H1 (cell line): ENCODE results near the gene XPOT. TPM values are rescaled to one million over a fixed set of nuclear protein-coding genes. Genes with fewer than 3 reads are reported as not detected.

Experiments used
- CTCF ChIA-PET: fragments of 300-600 bp; sonication (Branson Sonifier 250); formaldehyde crosslinking; loops from one replicate; lab custom pipeline; 2021; ENCODE audit not compliant: partially characterized antibody; lab: Charles Lee
- POLR2A ChIA-PET: fragments of 300-600 bp; sonication (Branson Sonifier 250); formaldehyde crosslinking; loops from one replicate; lab custom pipeline; 2021; ENCODE audit warnings: inconsistent platforms; ENCODE audit not compliant: partially characterized antibody; lab: Charles Lee
- DNase-seq, 2 experiments: peaks; one replicate each; pipeline versions ENCODE4 v3.0.0 to v3.0.0-alpha.2; 2010 to 2022; ENCODE audit warnings: low spot score in 2 of 2, low read depth in 1 of 2, mixed read lengths in 1 of 2
- FAIRE-seq: peaks from 2 replicates; lab custom pipeline; 2011; peaks lifted over from hg19 to GRCh38; lab: Jason Lieb, UNC
- H2AFZ ChIP-seq: 2 replicates; pipeline ENCODE4 v1.8.1; 2012; ENCODE audit warnings: low read length, inconsistent platforms
- H2AK5ac ChIP-seq: 2 replicates; pipeline ENCODE4 v1.6.1; 2013; ENCODE audit warnings: low read depth, low read length
- H2BK120ac ChIP-seq: replicated peaks from 2 replicates; pipeline ENCODE3; 2013; ENCODE audit warnings: low read depth, low read length, inconsistent platforms
- H2BK12ac ChIP-seq: 2 replicates; pipeline ENCODE4 v1.6.1; 2013; ENCODE audit warnings: low read depth, low read length
- H2BK15ac ChIP-seq: 2 replicates; pipeline ENCODE4 v1.6.1; 2013; ENCODE audit warnings: low read length
- H2BK20ac ChIP-seq: 2 replicates; pipeline ENCODE4 v1.6.1; 2013; ENCODE audit warnings: low read length
- H2BK5ac ChIP-seq: 2 replicates; pipeline ENCODE4 v1.6.1; 2013; ENCODE audit warnings: low read depth, low read length
- H3K14ac ChIP-seq: 2 replicates; pipeline ENCODE4 v1.6.1; 2013; ENCODE audit warnings: inconsistent platforms; ENCODE audit not compliant: insufficient read length
- H3K18ac ChIP-seq: 2 replicates; pipeline ENCODE4 v1.6.1; 2013; ENCODE audit warnings: low read length; ENCODE audit errors: extremely low read depth
- H3K23ac ChIP-seq: 2 replicates; pipeline ENCODE4 v1.6.1; 2013; ENCODE audit warnings: inconsistent platforms; ENCODE audit not compliant: insufficient read length
- H3K23me2 ChIP-seq: 2 replicates; pipeline ENCODE4 v1.6.1; 2013; ENCODE audit warnings: low read depth, low read length
- H3K27ac ChIP-seq: 2 replicates; pipeline ENCODE4 v1.6.1; 2011; ENCODE audit warnings: low read depth, low read length, inconsistent platforms
- H3K27me3 ChIP-seq, 4 experiments: replicated peaks in 1 of 4; 1 replicate in 1 of 4; 2 replicates in 3 of 4; pipeline versions ENCODE4 v1.6.1 to v1.8.1; 2011 to 2013; ENCODE audit warnings: low read length in 3 of 4, mild to moderate bottlenecking in 3 of 4, inconsistent platforms in 2 of 4, mixed read lengths in 2 of 4, moderate library complexity in 1 of 4; ENCODE audit not compliant: control insufficient read depth in 3 of 4, insufficient read depth in 3 of 4; ENCODE audit errors: extremely low read depth in 1 of 4
- H3K36me3 ChIP-seq, 4 experiments: 2 replicates each; pipeline versions ENCODE4 v1.6.1 to v1.8.1; 2011 to 2013; ENCODE audit warnings: mild to moderate bottlenecking in 4 of 4, low read length in 3 of 4, moderate library complexity in 2 of 4, control low read depth in 1 of 4, inconsistent platforms in 1 of 4; ENCODE audit not compliant: insufficient read depth in 4 of 4, control insufficient read depth in 2 of 4
- H3K4ac ChIP-seq: replicated peaks from 2 replicates; pipeline ENCODE3; 2013; ENCODE audit warnings: low read length, low read depth, mixed read lengths, inconsistent platforms; ENCODE audit not compliant: insufficient read length
- H3K4me1 ChIP-seq, 4 experiments: replicated peaks in 1 of 4; 1 replicate in 1 of 4; 2 replicates in 3 of 4; pipeline versions ENCODE4 v1.6.1 to v1.8.1; 2011 to 2013; ENCODE audit warnings: low read length in 3 of 4, inconsistent platforms in 2 of 4, mixed read lengths in 1 of 4; ENCODE audit not compliant: insufficient read depth in 4 of 4, control insufficient read depth in 3 of 4
- H3K4me2 ChIP-seq, 2 experiments: 2 replicates each; pipeline versions ENCODE4 v1.6.1 to v1.8.1; 2011 to 2013; ENCODE audit warnings: low read depth in 2 of 2, low read length in 2 of 2, control low read depth in 1 of 2, inconsistent platforms in 1 of 2, mild to moderate bottlenecking in 1 of 2; ENCODE audit not compliant: insufficient read depth in 1 of 2
- H3K4me3 ChIP-seq, 4 experiments: fragments of 200-600, 300-600 bp in 1 of 4; sonication (generic), shearing (Covaris generic), sonication (Bioruptor Twin) in 1 of 4; 2 replicates each; pipeline versions ENCODE4 v1.5.1 to v1.8.1; 2011 to 2016; ENCODE audit warnings: low read length in 4 of 4, low read depth in 3 of 4, control low read depth in 2 of 4, inconsistent platforms in 2 of 4, mild to moderate bottlenecking in 2 of 4, mixed read lengths in 1 of 4, moderate library complexity in 1 of 4; ENCODE audit not compliant: insufficient read depth in 2 of 4; ENCODE audit errors: extremely low read depth in 1 of 4
- H3K56ac ChIP-seq: replicated peaks from 2 replicates; pipeline ENCODE3; 2013; ENCODE audit warnings: low read depth, mild to moderate bottlenecking, mixed read lengths, low read length, inconsistent platforms; ENCODE audit not compliant: insufficient read length
- H3K79me1 ChIP-seq: 2 replicates; pipeline ENCODE4 v1.6.1; 2013; ENCODE audit warnings: low read depth, low read length, control low read depth
- H3K79me2 ChIP-seq, 2 experiments: 2 replicates each; pipeline versions ENCODE4 v1.6.1 to v1.8.1; 2012 to 2013; ENCODE audit warnings: low read length in 2 of 2, mild to moderate bottlenecking in 2 of 2, inconsistent platforms in 1 of 2; ENCODE audit not compliant: insufficient read depth in 2 of 2, control insufficient read depth in 1 of 2
- H3K9ac ChIP-seq, 4 experiments: replicated peaks in 1 of 4; 1 replicate in 1 of 4; 2 replicates in 3 of 4; pipeline versions ENCODE4 v1.6.1 to v1.8.1; 2011 to 2013; ENCODE audit warnings: low read depth in 3 of 4, low read length in 3 of 4, control low read depth in 2 of 4, mild to moderate bottlenecking in 2 of 4, moderate library complexity in 2 of 4, inconsistent platforms in 1 of 4; ENCODE audit errors: extremely low read depth in 1 of 4
- H3K9me3 ChIP-seq, 2 experiments: 2 replicates each; pipeline versions ENCODE4 v1.6.1 to v1.8.1; 2012 to 2013; ENCODE audit warnings: mild to moderate bottlenecking in 2 of 2, moderate library complexity in 2 of 2, control low read depth in 1 of 2, inconsistent platforms in 1 of 2, low read depth in 1 of 2, low read length in 1 of 2, mixed read lengths in 1 of 2; ENCODE audit not compliant: insufficient read depth in 2 of 2
- H4K20me1 ChIP-seq, 2 experiments: replicated peaks in 1 of 2; 2 replicates each; pipeline versions ENCODE3 to v1.8.1; 2011 to 2013; ENCODE audit warnings: inconsistent platforms in 2 of 2, low read length in 2 of 2, mild to moderate bottlenecking in 1 of 2; ENCODE audit not compliant: insufficient read depth in 2 of 2, control insufficient read depth in 1 of 2
- H4K5ac ChIP-seq: 2 replicates; pipeline ENCODE4 v1.6.1; 2013; ENCODE audit warnings: low read length, low read depth, mixed read lengths, inconsistent platforms; ENCODE audit not compliant: insufficient read length
- H4K8ac ChIP-seq: 2 replicates; pipeline ENCODE4 v1.8.0; 2013; ENCODE audit warnings: mild to moderate bottlenecking, moderate library complexity, low read length, inconsistent platforms; ENCODE audit not compliant: insufficient read depth; ENCODE audit errors: extremely low read depth
- H4K91ac ChIP-seq: replicated peaks from 2 replicates; pipeline ENCODE3; 2013; ENCODE audit warnings: low read length, mixed read lengths, inconsistent platforms; ENCODE audit not compliant: insufficient read length
- CHD1 ChIP-seq: IDR thresholded peaks from 2 replicates; pipeline ENCODE4 v1.6.1; 2012; ENCODE audit warnings: low read depth, low read length, improper control_type of control experiment
- CTBP2 ChIP-seq: IDR thresholded peaks from 2 replicates; pipeline ENCODE4 v1.7.0; 2011; ENCODE audit warnings: borderline replicate concordance, mild to moderate bottlenecking, moderate library complexity, mixed read lengths, low read length; ENCODE audit not compliant: insufficient read depth, insufficient read length
- E2F6 ChIP-seq: IDR thresholded peaks from 2 replicates; pipeline ENCODE4 v1.6.1; 2012; ENCODE audit warnings: inconsistent platforms
- SRF ChIP-seq: IDR thresholded peaks from 2 replicates; pipeline ENCODE4 v1.6.1; 2011; ENCODE audit warnings: mild to moderate bottlenecking, low read depth, low read length, moderate library complexity
- TAF1 ChIP-seq: IDR thresholded peaks from 2 replicates; pipeline ENCODE4 v1.6.1; 2011; ENCODE audit warnings: mild to moderate bottlenecking, low read depth, low read length
- WGBS, 2 experiments: shearing (Covaris generic) in 1 of 2; methylation state at CpG; one replicate each; pipeline versions ENCODE4 v1.1.6 to v1.1.7; 2013 to 2015; ENCODE audit warnings: low lambda C conversion rate in 2 of 2, mixed read lengths in 2 of 2, inconsistent platforms in 1 of 2, low coverage in 1 of 2, missing lambda C conversion rate in 1 of 2; ENCODE audit not compliant: insufficient replicate concordance in 2 of 2, insufficient coverage in 1 of 2, insufficient read length in 1 of 2; ENCODE audit errors: extremely low coverage in 1 of 2, missing lambda C conversion rate in 1 of 2; 5-methylcytosine and 5-hydroxymethylcytosine counted together
- polyA plus RNA-seq, 7 experiments: library from polyadenylated mRNA; depleted of rRNA in 3 of 7; stranded (reverse) in 5 of 7; unstranded in 2 of 7; fragments of >200 nt in 5 of 7; fragments of 200-250 nt in 2 of 7; gene quantifications; 1 replicate in 5 of 7; 2 replicates in 1 of 7; 4 replicates in 1 of 7; pipeline versions ENCODE4 v1.2.1 to v1.2.3, GENCODE V29; 2011 to 2013; ENCODE audit warnings: missing spikeins in 2 of 7, mixed read lengths in 2 of 7
- total RNA-seq: library from RNA; stranded (reverse); fragmentation: NEBNext Ultra II Directional; extraction: Animal tissue kit (Norgen Biotek cat#: 25700); gene quantifications from 2 replicates; pipeline ENCODE4 v1.2.1, GENCODE V29; 2021

Gene XPOT
- total and polyA plus RNA-seq, 2 of the 8 experiments (the other 6 are each of a cell fraction or from before 2014, with no cell fraction given), result 38.8 to 176 TPM

DNA sequence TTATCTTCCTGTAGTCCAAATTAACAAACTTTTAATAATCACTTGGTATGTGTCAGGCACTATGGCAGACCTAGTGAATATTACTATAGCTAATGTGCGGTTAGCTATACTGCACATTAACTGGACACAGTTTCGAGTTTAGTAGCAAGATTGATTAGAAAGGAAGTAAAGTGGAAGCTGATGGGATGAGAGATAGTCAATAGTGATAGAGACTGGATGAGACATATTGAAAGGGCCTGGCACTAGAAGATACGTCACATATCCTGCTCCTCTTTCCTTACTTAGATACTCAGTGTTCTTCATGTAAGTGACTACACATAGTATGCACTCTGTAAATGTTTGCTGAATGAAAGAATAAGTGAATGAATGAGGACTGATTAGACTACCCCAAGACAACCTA, 53.3 kb downstream of the XPOT start:
- Histone ChIP-seq H3K9me3 (no peaks in the 10 kb centered on the region), H3K36me3 (peaks cover 2 to 34% (median 11%) of the 10 kb centered on the region in 4 experiments; a peak in 7 of 8 replicates), H2BK5ac (no peak overlapping the region), H3K4me3 (no peak overlapping the region), H4K5ac (no peak overlapping the region), H3K23ac (no peak overlapping the region)
- no peak for DNase-seq
- no peak for TF ChIP-seq SRF
- no peak for TF ChIP-seq E2F6
- TF ChIP-seq TAF1, result no peak
- no peak for TF ChIP-seq CHD1
- TF ChIP-seq CTBP2, result no peak
- TF ChIP-seq, all 59 proteins: peak for 0
- Histone ChIP-seq H3K4me1 (0 out of 7 replicates have a peak, but pooled peaks cover 0 to 9% (median 0%) of the 10 kb centered on the region in 4 experiments), H2BK15ac (no peak overlapping the region), H3K27ac (no peak overlapping the region), H3K18ac (no peak overlapping the region), H2BK120ac (no peak overlapping the region), H4K20me1 (peaks cover 0 to 7% of the 10 kb centered on the region in 2 experiments), H2AFZ (no peak overlapping the region), H3K56ac (no peak overlapping the region), H4K8ac (no peak overlapping the region), H3K27me3 (no peaks in the 10 kb centered on the region), H2AK5ac (no peak overlapping the region), H2BK12ac (no peak overlapping the region), H3K79me1 (peaks cover 2% of the 10 kb centered on the region; the same call in 1 of the 2 replicates), H3K14ac (no peak overlapping the region), H3K4me2 (no peak overlapping the region), H2BK20ac (no peak overlapping the region), H3K79me2 (peaks cover 3 to 70% of the 10 kb centered on the region in 2 experiments; a peak in 3 of 4 replicates), H3K4ac (no peak overlapping the region), H4K91ac (no peak overlapping the region), H3K9ac (no peak overlapping the region), H3K23me2 (no peaks in the 10 kb centered on the region)
- CTCF ChIA-PET, result interaction anchor here (0.7 kb wide), 1 partner anchor 92 kb away, joined by 3 read pairs; no protein-coding TSS in a partner anchor
- 93% methylated on average over 3 of the region's 3 CpGs; no CpG with 5 or more reads in 1 of the 2 experiments for WGBS, 2 experiments
- POLR2A ChIA-PET, result interaction anchor here (0.7 kb wide), 1 partner anchor 1564 kb away, joined by 3 read pairs; no protein-coding TSS in a partner anchor
- FAIRE-seq, result no peak
